Panc1 (cell line): Measurements from ENCODE around the gene NUDT3.

Experiments
- CTCF ChIP-seq: fragments of 450-650 bp; IDR thresholded peaks from 2 replicates; pipeline ENCODE4 v1.5.1; 2017; ENCODE audit warnings: mild to moderate bottlenecking
- POLR2AphosphoS5 ChIP-seq: IDR thresholded peaks from 2 replicates; pipeline ENCODE4 v1.6.1; 2012; ENCODE audit warnings: mild to moderate bottlenecking, low read depth, low read length, moderate library complexity
- REST ChIP-seq, 2 experiments: IDR thresholded peaks; 2 replicates each; pipeline ENCODE4 v1.6.1; 2011 to 2012; ENCODE audit warnings: low read depth in 2 of 2, control low read depth in 1 of 2, low read length in 1 of 2, mild to moderate bottlenecking in 1 of 2, moderate library complexity in 1 of 2; ENCODE audit not compliant: insufficient read depth in 1 of 2
- SIN3A ChIP-seq: IDR thresholded peaks from 2 replicates; pipeline ENCODE4 v1.6.1; 2012; ENCODE audit warnings: low read depth, mild to moderate bottlenecking, low read length, moderate library complexity, borderline replicate concordance; ENCODE audit not compliant: insufficient read depth

DNA sequence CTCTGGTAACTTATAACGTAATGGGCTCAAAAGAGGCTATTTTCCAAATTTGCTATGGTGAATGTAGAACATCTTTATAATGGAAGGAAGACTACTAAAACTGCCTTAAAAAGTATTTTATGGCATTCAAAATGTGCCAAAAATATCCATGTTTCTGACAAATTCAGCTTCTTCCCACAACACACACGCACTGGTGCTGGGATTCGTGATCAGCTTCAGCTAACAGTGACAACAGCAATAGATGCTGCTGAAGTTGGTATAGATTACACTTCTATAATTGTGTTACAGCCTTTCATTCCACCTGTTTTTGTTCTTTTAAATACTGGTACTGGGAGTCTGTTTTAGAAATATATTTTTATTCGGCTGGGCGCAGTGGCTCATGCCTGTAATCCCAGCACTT lies 19.0 kb downstream of the NUDT3 start:
- TF ChIP-seq CTCF = no peak
- no peak for TF ChIP-seq SIN3A
- no peak for TF ChIP-seq POLR2AphosphoS5
- no peak for TF ChIP-seq REST (IDR thresholded peaks at IDR 0.05; ENCODE audit: insufficient read depth in 1 of 2, low read depth in 2 of 2, low read length in 1 of 2)
